HG03442 (cell line): ENCODE measurements around the gene FAT1.
"Not testable (repeated sequence)": the region's sequence is repeated elsewhere in the genome, so short reads cannot be mapped to it uniquely, and the experiment has no call there.

Experiments
- ATAC-seq: cut with Tn5 transposase; IDR thresholded peaks from one replicate; pipeline ENCODE4 v1.9.1; 2021; ENCODE audit warnings: mild to moderate bottlenecking, moderate library complexity; ENCODE audit not compliant: unreplicated experiment

FAT1 gene

GRCh38 chr4:186723292-186724057, at the start of gene FAT1:
Gene FAT1, minus strand, starts transcription at chr4:186723856. Its CDS starts 14,029 bp downstream, at chr4:186709827.
- ATAC-seq: no peak

- ATAC-seq: no peak
Measured at GRCh38 chr4:186772936-186773487, 49.4 kb upstream of the FAT1 start.

- no peak for ATAC-seq
Measured at GRCh38 chr4:186771624-186772023, 48.0 kb upstream of the FAT1 start.

GRCh38 chr4:186770481-186771175, 47.0 kb upstream of the FAT1 start:
- no peak for ATAC-seq

- ATAC-seq: no peak
Measured at GRCh38 chr4:186767794-186768193, 44.1 kb upstream of the FAT1 start.

- no peak for ATAC-seq
Measured at GRCh38 chr4:186765673-186766546, 42.3 kb upstream of the FAT1 start.

- no peak for ATAC-seq
Measured at GRCh38 chr4:186765138-186765537, 41.5 kb upstream of the FAT1 start.

GRCh38 chr4:186764457-186764856, 40.8 kb upstream of the FAT1 start:
- no peak for ATAC-seq

- ATAC-seq: no peak
Measured at GRCh38 chr4:186762865-186763264, 39.2 kb upstream of the FAT1 start.

- ATAC-seq: no peak
Measured at GRCh38 chr4:186762361-186762760, 38.7 kb upstream of the FAT1 start.

- ATAC-seq: not testable (repeated sequence)
Measured at GRCh38 chr4:186761956-186762355, 38.3 kb upstream of the FAT1 start.

- ATAC-seq: no peak
Measured at GRCh38 chr4:186761393-186761792, 37.7 kb upstream of the FAT1 start.

GRCh38 chr4:186760576-186760975, 36.9 kb upstream of the FAT1 start:
- ATAC-seq: no peak

- ATAC-seq: no peak
Measured at GRCh38 chr4:186759990-186760389, 36.3 kb upstream of the FAT1 start.

- ATAC-seq: no peak
Measured at GRCh38 chr4:186758929-186759682, 35.5 kb upstream of the FAT1 start.

GRCh38 chr4:186757696-186758355, 34.2 kb upstream of the FAT1 start:
- ATAC-seq: no peak

- not testable (repeated sequence) for ATAC-seq
Measured at GRCh38 chr4:186756550-186756949, 32.9 kb upstream of the FAT1 start.

- no peak for ATAC-seq
Measured at GRCh38 chr4:186755550-186756519, 32.2 kb upstream of the FAT1 start.

GRCh38 chr4:186754976-186755375, 31.3 kb upstream of the FAT1 start:
- no peak for ATAC-seq
